ENCODE measurements around the gene MAP7.

DNA sequence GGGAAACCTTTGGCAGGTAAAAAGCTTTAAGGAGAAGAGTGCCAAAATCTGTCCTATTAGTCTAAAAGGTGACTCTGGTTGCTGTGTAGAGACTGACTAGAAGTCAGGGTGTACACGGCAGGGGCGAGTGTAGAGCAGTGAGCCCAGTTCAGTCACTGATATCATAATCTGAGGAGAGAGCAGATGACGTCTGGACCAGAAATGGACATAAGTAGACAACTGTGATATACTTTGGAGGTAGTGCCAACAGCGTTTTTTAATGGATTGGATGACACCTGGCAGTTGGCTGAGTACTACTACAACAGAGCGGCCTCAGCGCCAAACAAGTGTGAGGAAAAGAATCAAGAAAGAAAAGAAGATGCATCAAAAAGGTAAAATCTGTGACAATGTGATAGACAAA, 76.0 kb downstream of the MAP7 start:
- no peak for TF ChIP-seq POLR2A (IDR thresholded peaks at IDR 0.05)
- TF ChIP-seq EP300 (IDR thresholded peaks at IDR 0.05) = no peak
- TF ChIP-seq POLR2AphosphoS5 (IDR thresholded peaks at IDR 0.05) = no peak
- TF ChIP-seq, protein P1, sequence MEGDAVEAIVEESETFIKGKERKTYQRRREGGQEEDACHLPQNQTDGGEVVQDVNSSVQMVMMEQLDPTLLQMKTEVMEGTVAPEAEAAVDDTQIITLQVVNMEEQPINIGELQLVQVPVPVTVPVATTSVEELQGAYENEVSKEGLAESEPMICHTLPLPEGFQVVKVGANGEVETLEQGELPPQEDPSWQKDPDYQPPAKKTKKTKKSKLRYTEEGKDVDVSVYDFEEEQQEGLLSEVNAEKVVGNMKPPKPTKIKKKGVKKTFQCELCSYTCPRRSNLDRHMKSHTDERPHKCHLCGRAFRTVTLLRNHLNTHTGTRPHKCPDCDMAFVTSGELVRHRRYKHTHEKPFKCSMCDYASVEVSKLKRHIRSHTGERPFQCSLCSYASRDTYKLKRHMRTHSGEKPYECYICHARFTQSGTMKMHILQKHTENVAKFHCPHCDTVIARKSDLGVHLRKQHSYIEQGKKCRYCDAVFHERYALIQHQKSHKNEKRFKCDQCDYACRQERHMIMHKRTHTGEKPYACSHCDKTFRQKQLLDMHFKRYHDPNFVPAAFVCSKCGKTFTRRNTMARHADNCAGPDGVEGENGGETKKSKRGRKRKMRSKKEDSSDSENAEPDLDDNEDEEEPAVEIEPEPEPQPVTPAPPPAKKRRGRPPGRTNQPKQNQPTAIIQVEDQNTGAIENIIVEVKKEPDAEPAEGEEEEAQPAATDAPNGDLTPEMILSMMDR (IDR thresholded peaks at IDR 0.05) = no peak
